A549 (cell line): ENCODE measurements around the gene NHEJ1. TPM values are rescaled to one million over a fixed set of nuclear protein-coding genes. Genes with fewer than 3 reads are reported as not detected.
A peak's percentile ranks its signal among the peaks of the same experiment; 100 is the strongest.

ENCODE experiments used
- ATAC-seq, 2 experiments: fragments of 200-7000 bp in 1 of 2; fragments of >200 bp in 1 of 2; cut with Nextera tagmentation in 1 of 2; cut with Tn5 transposase in 1 of 2; 3 replicates each; pipeline versions ENCODE4 v1.8.0 to v1.9.1; 2018 to 2020; ENCODE audit warnings: mild to moderate bottlenecking in 1 of 2, moderate library complexity in 1 of 2
- CTCF ChIA-PET: fragments of 300-600 bp; sonication (Branson Sonifier 250); formaldehyde crosslinking; extraction: SDS; loops from one replicate; lab custom pipeline; 2021; ENCODE audit warnings: antibody characterized with exemption, inconsistent platforms; lab: Yijun Ruan, JAX
- POLR2A ChIA-PET: fragments of 350-600 bp; formaldehyde crosslinking; extraction: SDS; loops from one replicate; lab custom pipeline; 2021; ENCODE audit warnings: antibody characterized with exemption, inconsistent platforms; lab: Yijun Ruan, JAX
- DNase-seq, 2 experiments: peaks; one replicate each; pipeline versions ENCODE4 v3.0.0 to v3.0.0-alpha.2; 2011 to 2016; ENCODE audit warnings: low read depth in 1 of 2, low spot score in 1 of 2
- FAIRE-seq: peaks from 2 replicates; lab custom pipeline; 2011; peaks lifted over from hg19 to GRCh38; lab: Jason Lieb, UNC
- H3K27ac ChIP-seq, 2 experiments: fragments of >200 bp; sonication (Bioruptor Twin); formaldehyde crosslinking; 3 replicates each; pipeline ENCODE4 v1.5.1; 2016 to 2017
- H3K4me1 ChIP-seq: fragments of >200 bp; sonication (Bioruptor Twin); formaldehyde crosslinking; 3 replicates; pipeline ENCODE4 v1.6.1; 2016
- H3K4me2 ChIP-seq: fragments of >200 bp; sonication (Bioruptor Twin); formaldehyde crosslinking; 3 replicates; pipeline ENCODE4 v1.6.1; 2016
- H3K4me3 ChIP-seq: fragments of >200 bp; sonication (Bioruptor Twin); formaldehyde crosslinking; 3 replicates; pipeline ENCODE4 v1.5.1; 2016
- H3K9me3 ChIP-seq: fragments of >200 bp; sonication (Bioruptor Twin); formaldehyde crosslinking; 3 replicates; pipeline ENCODE4 v1.6.1; 2016
- BCL3 ChIP-seq: fragments of >200 bp; sonication (Bioruptor Twin); formaldehyde crosslinking; IDR thresholded peaks from 3 replicates; pipeline ENCODE4 v1.6.1; 2016
- CHD4 ChIP-seq: fragments of 200-600 bp; sonication (generic); IDR thresholded peaks from 2 replicates; pipeline ENCODE4 v1.6.1; 2016; ENCODE audit warnings: antibody characterized with exemption, mild to moderate bottlenecking, borderline replicate concordance
- EHF ChIP-seq: fragments of 250-450 bp; sonication (Bioruptor Pico); IDR thresholded peaks from 2 replicates; pipeline ENCODE4 v1.5.0; 2020; ENCODE audit warnings: mild to moderate bottlenecking
- ELK1 ChIP-seq: fragments of 150-350 bp; IDR thresholded peaks from 2 replicates; pipeline ENCODE4 v1.6.1; 2014; ENCODE audit warnings: low read depth, mild to moderate bottlenecking, low read length
- EP300 ChIP-seq, 2 experiments: fragments of >200 bp; sonication (Bioruptor Twin); formaldehyde crosslinking; IDR thresholded peaks; 2 replicates in 1 of 2; 3 replicates in 1 of 2; pipeline ENCODE4 v1.6.1; 2016 to 2017
- ESRRA ChIP-seq: fragments of 150-350 bp; IDR thresholded peaks from 2 replicates; pipeline ENCODE4 v1.6.1; 2014; ENCODE audit warnings: mild to moderate bottlenecking, low read length, borderline replicate concordance
- FOSB ChIP-seq: fragments of 250-450 bp; sonication (Bioruptor Pico); IDR thresholded peaks from 2 replicates; pipeline ENCODE4 v1.5.0; 2020; ENCODE audit warnings: mild to moderate bottlenecking, moderate library complexity
- FOSL2 ChIP-seq, 2 experiments: fragments of 450-650 bp in 1 of 2; fragments of >200 bp in 1 of 2; sonication (Bioruptor Twin) in 1 of 2; formaldehyde crosslinking; IDR thresholded peaks; 2 replicates each; pipeline versions ENCODE4 v1.5.0 to v1.6.1; 2016 to 2020; ENCODE audit warnings: mild to moderate bottlenecking in 1 of 2, moderate library complexity in 1 of 2
- GATA3 ChIP-seq: IDR thresholded peaks from 2 replicates; pipeline ENCODE4 v1.6.1; 2012; ENCODE audit warnings: borderline replicate concordance
- HDAC2 ChIP-seq: fragments of 200-600 bp; sonication (generic); IDR thresholded peaks from 2 replicates; pipeline ENCODE4 v1.6.1; 2016
- HMGXB4 ChIP-seq: fragments of 250-450 bp; sonication (Bioruptor Pico); IDR thresholded peaks from 2 replicates; pipeline ENCODE4 v1.5.0; 2021; ENCODE audit warnings: mild to moderate bottlenecking, moderate library complexity, borderline replicate concordance
- HOXB13 ChIP-seq: fragments of 250-450 bp; sonication (Bioruptor Pico); IDR thresholded peaks from 2 replicates; pipeline ENCODE4 v1.5.0; 2020; ENCODE audit warnings: low read depth, mild to moderate bottlenecking, moderate library complexity
- JUN ChIP-seq, 2 experiments: fragments of >200 bp; sonication (Bioruptor Twin); formaldehyde crosslinking; IDR thresholded peaks; 2 replicates in 1 of 2; 3 replicates in 1 of 2; pipeline ENCODE4 v1.6.1; 2016 to 2017
- KDM1A ChIP-seq: fragments of 200-600 bp; sonication (generic); IDR thresholded peaks from 2 replicates; pipeline ENCODE4 v1.6.1; 2016; ENCODE audit warnings: low read depth, mild to moderate bottlenecking
- KDM5A ChIP-seq: fragments of 200-600 bp; sonication (generic); IDR thresholded peaks from 2 replicates; pipeline ENCODE4 v1.6.1; 2016; ENCODE audit warnings: antibody characterized with exemption, mild to moderate bottlenecking
- NR3C1 ChIP-seq: fragments of >200 bp; sonication (Bioruptor Twin); formaldehyde crosslinking; IDR thresholded peaks from 3 replicates; pipeline ENCODE4 v1.6.1; 2017
- POLR2A ChIP-seq: IDR thresholded peaks from 2 replicates; pipeline ENCODE4 v1.6.1; 2012; ENCODE audit warnings: mild to moderate bottlenecking, low read length
- RAD21 ChIP-seq, 2 experiments: fragments of >200 bp in 1 of 2; sonication (Bioruptor Twin) in 1 of 2; formaldehyde crosslinking in 1 of 2; IDR thresholded peaks in 1 of 2; conservative IDR thresholded peaks in 1 of 2; 2 replicates in 1 of 2; 3 replicates in 1 of 2; pipeline ENCODE4 v1.6.1; 2012 to 2018; ENCODE audit warnings: inconsistent platforms in 1 of 2
- RARB ChIP-seq: fragments of 250-450 bp; sonication (Bioruptor Pico); IDR thresholded peaks from 2 replicates; pipeline ENCODE4 v1.8.0; 2021; ENCODE audit warnings: mild to moderate bottlenecking, moderate library complexity
- RFX5 ChIP-seq: fragments of 450-650 bp; IDR thresholded peaks from 2 replicates; pipeline ENCODE4 v1.7.1; 2014; ENCODE audit warnings: antibody characterized with exemption, mild to moderate bottlenecking, moderate library complexity
- RNF2 ChIP-seq: fragments of 200-600 bp; sonication (generic); IDR thresholded peaks from 2 replicates; pipeline ENCODE4 v1.6.1; 2016; ENCODE audit warnings: low read depth, mild to moderate bottlenecking, antibody characterized with exemption, moderate library complexity, borderline replicate concordance
- SMC3 ChIP-seq: fragments of >200 bp; sonication (Bioruptor Twin); formaldehyde crosslinking; IDR thresholded peaks from 3 replicates; pipeline ENCODE4 v1.6.1; 2018; ENCODE audit warnings: inconsistent platforms
- SREBF2 ChIP-seq: fragments of 450-650 bp; IDR thresholded peaks from 2 replicates; pipeline ENCODE4 v1.6.1; 2014; ENCODE audit warnings: mild to moderate bottlenecking, moderate library complexity
- ZFP36 ChIP-seq: fragments of 450-650 bp; IDR thresholded peaks from 2 replicates; pipeline ENCODE4 v1.6.1; 2014; ENCODE audit warnings: borderline replicate concordance; ENCODE audit not compliant: partially characterized antibody
- ZNF302 ChIP-seq: fragments of 250-450 bp; sonication (Bioruptor Pico); IDR thresholded peaks from 2 replicates; pipeline ENCODE4 v1.9.0; 2021; ENCODE audit warnings: inconsistent platforms, mild to moderate bottlenecking, moderate library complexity
- WGBS: methylation state at CpG from one replicate; pipeline ENCODE4 v1.1.6; 2017; ENCODE audit errors: missing lambda C conversion rate; 5-methylcytosine and 5-hydroxymethylcytosine counted together
- polyA plus RNA-seq, 4 experiments: library from polyadenylated mRNA; depleted of rRNA in 3 of 4; stranded (reverse); fragments of >200 nt; fragmentation: RNase III in 1 of 4; extraction: RNeasy Plus Mini Kit Qiagen cat#74134 plus additional on column Dnase treatment in 1 of 4; gene quantifications; 2 replicates in 3 of 4; 3 replicates in 1 of 4; pipeline ENCODE4 v1.2.3, GENCODE V29; 2011 to 2017

NHEJ1 gene
- polyA plus RNA-seq, 2 of the 4 experiments (the other 2 are of a cell fraction) = 18.5 to 31.8 TPM

GRCh38 chr2:219081701-219082331, 78.8 kb downstream of the NHEJ1 start:
- FAIRE-seq (no peak), ATAC-seq (peak in 1 of 2 experiments; percentile 33; a peak in 1 of 6 replicates), DNase-seq (no peak)
- CTCF ChIA-PET = interaction anchor here (0.8 to 3.8 kb wide), 11 partner anchors 8 to 270 kb away, joined by 3 to 16 read pairs (median 6); no protein-coding TSS in a partner anchor
- POLR2A ChIA-PET = no interaction called here
- H3K4me3 ChIP-seq = no peak overlapping the region
- H3K4me1 ChIP-seq = no peaks in the 10 kb centered on the region
- H3K4me2 ChIP-seq = no peak overlapping the region
- H3K9me3 ChIP-seq = no peaks in the 10 kb centered on the region
- H3K27ac ChIP-seq = no peak overlapping the region
- TF ChIP-seq ESRRA (no peak), RFX5 (no peak), SMC3 (no peak), RAD21 (conservative IDR thresholded peaks at IDR 0.05 in 1 of 2, IDR thresholded peaks at IDR 0.05 in 1 of 2) (no peak), SREBF2 (no peak), JUN (IDR thresholded peaks at IDR 0.05) (no peak), KDM1A (no peak), EHF (CRISPR knock-in tag) (no peak), HMGXB4 (CRISPR knock-in tag) (no peak), CHD4 (no peak)

GRCh38 chr2:219081096-219081495, 79.5 kb downstream of the NHEJ1 start:
- ChIA-PET POLR2A (no interaction called here), CTCF (interaction anchor here (0.8 to 11.1 kb wide), 10 partner anchors 10 to 233 kb away, joined by 3 to 123 read pairs (median 4); partner anchors contain the start of gene IHH)
- H3K4me1 ChIP-seq = no peaks in the 10 kb centered on the region
- ATAC-seq (no peak), DNase-seq (no peak), FAIRE-seq (no peak)
- H3K27ac ChIP-seq = no peak overlapping the region
- 91% methylated on average over 7 of the region's 7 CpGs for WGBS
- no peak overlapping the region for H3K4me2 ChIP-seq
- TF ChIP-seq KDM5A (no peak), RARB (CRISPR knock-in tag) (no peak), BCL3 (no peak), NR3C1 (no peak), HOXB13 (CRISPR knock-in tag) (no peak), RAD21 (conservative IDR thresholded peaks at IDR 0.05 in 1 of 2, IDR thresholded peaks at IDR 0.05 in 1 of 2) (no peak), RNF2 (no peak), EP300 (IDR thresholded peaks at IDR 0.05) (no peak), FOSB (CRISPR knock-in tag) (no peak), HDAC2 (no peak), POLR2A (no peak), ELK1 (no peak), HMGXB4 (CRISPR knock-in tag) (no peak), ZFP36 (no peak), SREBF2 (no peak), FOSL2 (IDR thresholded peaks at IDR 0.05) (no peak), FOSL2 (CRISPR knock-in tag; IDR thresholded peaks at IDR 0.05) (no peak), GATA3 (no peak), ZNF302 (no peak)
- H3K4me3 ChIP-seq = no peak overlapping the region
- no peaks in the 10 kb centered on the region for H3K9me3 ChIP-seq
